IPS-18a (cell line): Measurements from ENCODE around the gene ATP5MG.

Experiments used
- H3K27ac ChIP-seq: one replicate; pipeline ENCODE4 v1.5.1; 2013; ENCODE audit warnings: low read length
- H3K27me3 ChIP-seq: one replicate; pipeline ENCODE4 v1.6.1; 2013; ENCODE audit warnings: mild to moderate bottlenecking, low read length; ENCODE audit not compliant: control insufficient read depth, insufficient read depth
- H3K36me3 ChIP-seq: one replicate; pipeline ENCODE4 v1.6.1; 2013; ENCODE audit warnings: low read depth, low read length; ENCODE audit not compliant: control insufficient read depth
- H3K4me1 ChIP-seq: one replicate; pipeline ENCODE4 v1.6.1; 2013; ENCODE audit warnings: low read depth, low read length; ENCODE audit not compliant: control insufficient read depth
- H3K4me3 ChIP-seq: one replicate; pipeline ENCODE4 v1.5.1; 2013; ENCODE audit warnings: low read length
- H3K9ac ChIP-seq: one replicate; pipeline ENCODE4 v1.6.1; 2013; ENCODE audit warnings: mild to moderate bottlenecking, low read length, moderate library complexity
- H3K9me3 ChIP-seq: one replicate; pipeline ENCODE4 v1.6.1; 2013; ENCODE audit warnings: low read depth, low read length; ENCODE audit not compliant: control insufficient read depth

ATP5MG gene

GRCh38 chr11:118435290-118435892 is 34.0 kb downstream of the ATP5MG start:
- Histone ChIP-seq H3K27ac (peak overlapping the region; percentile 81), H3K9me3 (no peaks in the 10 kb centered on the region), H3K36me3 (peaks cover 13% of the 10 kb centered on the region), H3K27me3 (peaks cover 6% of the 10 kb centered on the region), H3K4me1 (peaks cover 26% of the 10 kb centered on the region), H3K9ac (peak overlapping the region; percentile 89), H3K4me3 (peak overlapping the region; percentile 84)

DNA sequence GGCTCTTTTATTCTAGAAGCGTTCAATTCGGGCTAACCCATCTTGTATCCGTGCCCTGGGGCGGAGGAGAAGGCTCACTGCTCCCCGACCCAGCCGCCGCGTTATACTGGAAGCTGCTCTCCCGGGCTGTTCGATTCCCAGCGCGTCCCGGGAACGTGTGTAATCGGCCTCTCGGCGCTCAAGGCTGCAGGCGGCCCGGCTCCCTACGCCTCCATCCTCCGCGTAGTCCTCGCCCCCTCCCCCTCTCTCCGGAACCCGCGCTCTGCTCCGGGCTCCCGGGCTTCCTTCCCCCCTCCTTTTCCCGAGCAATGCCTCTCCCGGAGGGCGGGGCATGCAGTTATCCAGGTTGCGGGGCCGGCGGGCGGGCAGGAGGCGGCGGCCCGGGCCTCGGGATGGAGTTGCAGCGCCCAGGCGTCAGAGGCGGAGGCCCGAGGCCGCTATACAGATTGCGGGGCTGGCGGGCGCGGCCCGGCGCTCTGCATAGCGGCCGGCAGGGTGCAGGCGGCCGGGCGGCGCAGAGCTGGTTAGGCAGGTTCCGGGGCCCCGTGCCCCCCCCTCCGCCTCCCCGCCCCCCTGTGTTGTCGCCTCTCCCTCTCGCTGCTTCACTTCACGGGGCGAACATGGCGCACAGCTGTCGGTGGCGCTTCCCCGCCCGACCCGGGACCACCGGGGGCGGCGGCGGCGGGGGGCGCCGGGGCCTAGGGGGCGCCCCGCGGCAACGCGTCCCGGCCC is 34.7 kb downstream of the ATP5MG start, which contains the start of gene KMT2A:
KMT2A (plus strand) TSS at position 600 of the 732 bp plus-strand sequence; CDS start at position 621, 21 bp downstream.
- Histone ChIP-seq H3K9ac (peak within 1 kb of the TSS; percentile 89), H3K36me3 (peaks cover 17% of the 10 kb centered on the region), H3K27ac (peak within 1 kb of the TSS; percentile 81), H3K4me3 (peak within 1 kb of the TSS; percentile 84), H3K4me1 (peaks cover 31% of the 10 kb centered on the region), H3K27me3 (peaks cover 6% of the 10 kb centered on the region), H3K9me3 (no peaks in the 10 kb centered on the region)

DNA sequence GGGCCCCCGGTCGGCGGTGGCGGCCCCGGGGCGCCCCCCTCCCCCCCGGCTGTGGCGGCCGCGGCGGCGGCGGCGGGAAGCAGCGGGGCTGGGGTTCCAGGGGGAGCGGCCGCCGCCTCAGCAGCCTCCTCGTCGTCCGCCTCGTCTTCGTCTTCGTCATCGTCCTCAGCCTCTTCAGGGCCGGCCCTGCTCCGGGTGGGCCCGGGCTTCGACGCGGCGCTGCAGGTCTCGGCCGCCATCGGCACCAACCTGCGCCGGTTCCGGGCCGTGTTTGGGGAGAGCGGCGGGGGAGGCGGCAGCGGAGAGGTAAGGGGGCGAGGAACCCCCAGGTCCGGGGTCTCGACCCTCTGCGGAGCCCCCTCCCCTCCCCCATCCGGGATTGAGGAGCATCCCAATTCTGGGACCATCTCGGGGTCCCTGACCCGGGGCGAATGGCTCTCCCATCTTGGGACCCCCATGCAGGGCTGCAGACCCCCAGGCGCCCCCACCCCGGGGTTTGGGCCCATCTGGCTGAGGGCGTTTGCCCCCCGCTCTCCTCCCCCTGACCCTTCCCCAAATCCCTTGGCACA is 35.3 kb downstream of the ATP5MG start:
- H3K9me3 ChIP-seq, result no peaks in the 10 kb centered on the region
- H3K27me3 ChIP-seq, result peaks cover 6% of the 10 kb centered on the region
- H3K27ac ChIP-seq, result no peak overlapping the region
- peaks cover 36% of the 10 kb centered on the region for H3K4me1 ChIP-seq
- H3K9ac ChIP-seq, result peak overlapping the region; percentile 84
- peak overlapping the region; percentile 84 for H3K4me3 ChIP-seq
- peaks cover 22% of the 10 kb centered on the region for H3K36me3 ChIP-seq

GRCh38 chr11:118437208-118438125 is 36.1 kb downstream of the ATP5MG start:
- Histone ChIP-seq H3K9ac (peak overlapping the region; percentile 84), H3K4me3 (peak overlapping the region; percentile 84), H3K27me3 (peaks cover 6% of the 10 kb centered on the region), H3K9me3 (no peaks in the 10 kb centered on the region), H3K36me3 (peaks cover 22% of the 10 kb centered on the region), H3K27ac (no peak overlapping the region), H3K4me1 (peaks cover 44% of the 10 kb centered on the region)

GRCh38 chr11:118438314-118438931 is 37.0 kb downstream of the ATP5MG start:
- Histone ChIP-seq H3K36me3 (peaks cover 22% of the 10 kb centered on the region), H3K27me3 (peaks cover 6% of the 10 kb centered on the region), H3K4me3 (peak overlapping the region; percentile 84), H3K9ac (peak overlapping the region; percentile 84), H3K27ac (no peak overlapping the region), H3K9me3 (no peaks in the 10 kb centered on the region), H3K4me1 (peaks cover 50% of the 10 kb centered on the region)

DNA sequence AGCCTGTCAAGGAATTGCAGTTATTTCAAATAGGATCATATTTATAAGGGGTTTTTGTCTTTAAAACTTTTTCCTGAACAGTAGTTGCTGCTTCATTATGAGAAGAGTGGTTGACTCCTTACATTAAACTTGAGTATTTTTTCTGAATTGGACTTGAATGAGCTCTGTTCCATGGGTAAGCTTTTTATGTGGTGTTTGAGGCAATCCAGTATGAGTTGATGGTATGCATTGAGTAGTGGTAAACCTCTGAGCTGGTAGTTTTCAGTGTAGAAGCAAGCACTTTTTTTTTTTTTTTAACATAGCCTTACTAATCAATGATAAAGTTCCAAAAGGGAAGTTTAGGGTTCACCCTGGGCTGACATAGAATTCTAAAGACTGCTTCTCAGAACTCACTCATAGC is 38.2 kb downstream of the ATP5MG start:
- peaks cover 43% of the 10 kb centered on the region for H3K4me1 ChIP-seq
- H3K36me3 ChIP-seq, result peaks cover 24% of the 10 kb centered on the region
- H3K27me3 ChIP-seq, result no peaks in the 10 kb centered on the region
- no peak overlapping the region for H3K9ac ChIP-seq
- no peak overlapping the region for H3K27ac ChIP-seq
- H3K4me3 ChIP-seq, result peak overlapping the region; percentile 16
- no peaks in the 10 kb centered on the region for H3K9me3 ChIP-seq

GRCh38 chr11:118441770-118442275 is 40.4 kb downstream of the ATP5MG start:
- Histone ChIP-seq H3K4me3 (no peak overlapping the region), H3K36me3 (peaks cover 31% of the 10 kb centered on the region), H3K4me1 (peaks cover 43% of the 10 kb centered on the region), H3K9me3 (no peaks in the 10 kb centered on the region), H3K27me3 (no peaks in the 10 kb centered on the region), H3K27ac (no peak overlapping the region), H3K9ac (no peak overlapping the region)

GRCh38 chr11:118442301-118442700 is 40.9 kb downstream of the ATP5MG start:
- peaks cover 33% of the 10 kb centered on the region for H3K36me3 ChIP-seq

GRCh38 chr11:118442908-118443589 is 41.6 kb downstream of the ATP5MG start:
- Histone ChIP-seq H3K27ac (no peak overlapping the region), H3K36me3 (peaks cover 39% of the 10 kb centered on the region), H3K4me1 (peaks cover 43% of the 10 kb centered on the region), H3K9ac (no peak overlapping the region), H3K27me3 (no peaks in the 10 kb centered on the region), H3K4me3 (no peak overlapping the region), H3K9me3 (no peaks in the 10 kb centered on the region)

More at GRCh38 chr11:118442301-118442700, 40.9 kb downstream of the ATP5MG start:
- no peaks in the 10 kb centered on the region for H3K27me3 ChIP-seq
- no peak overlapping the region for H3K9ac ChIP-seq
- H3K9me3 ChIP-seq, result no peaks in the 10 kb centered on the region
- H3K4me3 ChIP-seq, result no peak overlapping the region
- H3K4me1 ChIP-seq, result peaks cover 43% of the 10 kb centered on the region
- H3K27ac ChIP-seq, result no peak overlapping the region

GRCh38 chr11:118443590-118444218 is 42.3 kb downstream of the ATP5MG start:
- Histone ChIP-seq H3K4me3 (no peak overlapping the region), H3K4me1 (peaks cover 40% of the 10 kb centered on the region), H3K27me3 (no peaks in the 10 kb centered on the region), H3K9me3 (no peaks in the 10 kb centered on the region), H3K9ac (no peak overlapping the region), H3K36me3 (peaks cover 40% of the 10 kb centered on the region), H3K27ac (no peak overlapping the region)
